NCI-H748 (cell line): ENCODE results near the gene ARHGEF17.
A peak's percentile ranks its signal among the peaks of the same experiment; 100 is the strongest.

Experiments
- DNase-seq: peaks from one replicate; lab custom pipeline; 2025; ENCODE audit not compliant: unreplicated experiment; lab: John Stamatoyannopoulos, UW

ARHGEF17 gene

GRCh38 chr11:73312036-73312435 lies 4.0 kb downstream of the ARHGEF17 start:
- no peak for DNase-seq

GRCh38 chr11:73312851-73313327 lies 4.8 kb downstream of the ARHGEF17 start:
- no peak for DNase-seq

- DNase-seq = no peak
Measured at GRCh38 chr11:73313652-73314051, 5.6 kb downstream of the ARHGEF17 start.

GRCh38 chr11:73314117-73314961 lies 6.3 kb downstream of the ARHGEF17 start:
- no peak for DNase-seq

- DNase-seq = no peak
Measured at GRCh38 chr11:73315293-73316020, 7.4 kb downstream of the ARHGEF17 start.

GRCh38 chr11:73316422-73316821 lies 8.3 kb downstream of the ARHGEF17 start:
- no peak for DNase-seq

- no peak for DNase-seq
Measured at GRCh38 chr11:73317373-73317772, 9.3 kb downstream of the ARHGEF17 start.

- DNase-seq = no peak
Measured at GRCh38 chr11:73317803-73318202, 9.7 kb downstream of the ARHGEF17 start.

GRCh38 chr11:73318501-73319011 lies 10.5 kb downstream of the ARHGEF17 start:
- DNase-seq = no peak

- no peak for DNase-seq
Measured at GRCh38 chr11:73320763-73321603, 12.9 kb downstream of the ARHGEF17 start.

- peak; percentile 14 for DNase-seq
Measured at GRCh38 chr11:73321604-73322381, 13.7 kb downstream of the ARHGEF17 start.

- no peak for DNase-seq
Measured at GRCh38 chr11:73322382-73323306, 14.6 kb downstream of the ARHGEF17 start.

GRCh38 chr11:73323464-73323863 lies 15.4 kb downstream of the ARHGEF17 start:
- DNase-seq = no peak

GRCh38 chr11:73324116-73324515 lies 16.0 kb downstream of the ARHGEF17 start:
- no peak for DNase-seq

GRCh38 chr11:73324665-73325035 lies 16.6 kb downstream of the ARHGEF17 start:
- DNase-seq = no peak

- no peak for DNase-seq
Measured at GRCh38 chr11:73325036-73325981, 17.2 kb downstream of the ARHGEF17 start.

- no peak for DNase-seq
Measured at GRCh38 chr11:73326929-73327811, 19.1 kb downstream of the ARHGEF17 start.
